HEK293 (cell line): Measurements from ENCODE around the gene ZHX3.

ENCODE experiments used
- HOXC10 ChIP-seq: sonication (generic); formaldehyde crosslinking; IDR thresholded peaks from 2 replicates; pipeline ENCODE4 v1.8.1; 2023; ENCODE audit warnings: mild to moderate bottlenecking, missing genetic modification reagents
- KLF8 ChIP-seq: fragments of 450-650 bp; formaldehyde crosslinking; IDR thresholded peaks from 2 replicates; pipeline ENCODE4 v1.5.1; 2016; ENCODE audit warnings: missing biosample characterization, missing genetic modification characterization
- WT1 ChIP-seq: fragments of 450-650 bp; formaldehyde crosslinking; IDR thresholded peaks from 2 replicates; pipeline ENCODE4 v1.5.1; 2016; ENCODE audit warnings: missing biosample characterization, missing genetic modification characterization
- ZNF354C ChIP-seq: fragments of 450-650 bp; formaldehyde crosslinking; IDR thresholded peaks from 2 replicates; pipeline ENCODE4 v1.5.1; 2016; ENCODE audit warnings: missing biosample characterization, missing genetic modification characterization, low read depth, borderline replicate concordance
- ZNF501 ChIP-seq: fragments of 450-650 bp; formaldehyde crosslinking; IDR thresholded peaks from 2 replicates; pipeline ENCODE4 v1.5.1; 2016; ENCODE audit warnings: missing biosample characterization, missing genetic modification characterization
- TF ChIP-seq, protein P1 (sequence below): fragments of 450-650 bp; formaldehyde crosslinking; IDR thresholded peaks from 2 replicates; pipeline ENCODE4 v1.5.1; 2016; ENCODE audit warnings: missing biosample characterization, missing genetic modification characterization

DNA sequence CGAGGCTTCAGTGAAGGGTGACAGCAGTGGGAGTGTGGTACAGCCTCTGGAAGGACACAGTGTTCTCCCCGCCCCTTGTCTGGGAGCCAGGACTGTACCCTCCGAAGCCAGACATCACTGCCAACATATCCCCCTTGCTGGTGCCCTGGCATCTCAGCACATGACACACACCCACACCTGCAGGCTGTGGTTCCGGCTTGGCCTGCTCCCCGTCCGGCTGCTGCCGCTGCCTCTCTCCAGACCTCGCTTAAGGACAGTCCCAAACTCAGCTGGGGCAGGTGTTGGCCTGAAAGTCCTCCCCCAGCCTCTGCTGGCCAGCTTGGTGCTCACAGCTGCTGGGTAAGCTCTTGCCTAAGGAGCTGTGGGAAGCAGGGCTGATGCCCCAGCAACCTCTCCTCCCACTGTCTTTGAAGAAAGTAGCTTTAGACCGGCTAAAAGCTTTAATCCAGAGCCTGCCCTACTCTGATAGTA is 42.0 kb upstream of the ZHX3 start:
- TF ChIP-seq KLF8 (no peak), WT1 (no peak), ZNF354C (tag by site-specific recombination) (no peak), ZNF501 (tag by site-specific recombination) (no peak), HOXC10 (CRISPR knock-in tag) (no peak)
- TF ChIP-seq, protein P1, sequence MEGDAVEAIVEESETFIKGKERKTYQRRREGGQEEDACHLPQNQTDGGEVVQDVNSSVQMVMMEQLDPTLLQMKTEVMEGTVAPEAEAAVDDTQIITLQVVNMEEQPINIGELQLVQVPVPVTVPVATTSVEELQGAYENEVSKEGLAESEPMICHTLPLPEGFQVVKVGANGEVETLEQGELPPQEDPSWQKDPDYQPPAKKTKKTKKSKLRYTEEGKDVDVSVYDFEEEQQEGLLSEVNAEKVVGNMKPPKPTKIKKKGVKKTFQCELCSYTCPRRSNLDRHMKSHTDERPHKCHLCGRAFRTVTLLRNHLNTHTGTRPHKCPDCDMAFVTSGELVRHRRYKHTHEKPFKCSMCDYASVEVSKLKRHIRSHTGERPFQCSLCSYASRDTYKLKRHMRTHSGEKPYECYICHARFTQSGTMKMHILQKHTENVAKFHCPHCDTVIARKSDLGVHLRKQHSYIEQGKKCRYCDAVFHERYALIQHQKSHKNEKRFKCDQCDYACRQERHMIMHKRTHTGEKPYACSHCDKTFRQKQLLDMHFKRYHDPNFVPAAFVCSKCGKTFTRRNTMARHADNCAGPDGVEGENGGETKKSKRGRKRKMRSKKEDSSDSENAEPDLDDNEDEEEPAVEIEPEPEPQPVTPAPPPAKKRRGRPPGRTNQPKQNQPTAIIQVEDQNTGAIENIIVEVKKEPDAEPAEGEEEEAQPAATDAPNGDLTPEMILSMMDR (tag by site-specific recombination), result no peak
